Measurements from ENCODE around the gene STXBP6. TPM values are rescaled to one million over a fixed set of nuclear protein-coding genes. Genes with fewer than 3 reads are reported as not detected.

The STXBP6 gene
- total RNA-seq, 1 donor from 2014 or later, result 27.4 TPM

- Histone ChIP-seq H3K27me3 (peaks cover 34% of the 10 kb centered on the region), H3K36me3 (no peaks in the 10 kb centered on the region), H3K4me3 (peak overlapping the region; percentile 62), H3K27ac (peak overlapping the region; percentile 71), H3K9me3 (no peaks in the 10 kb centered on the region), H3K4me1 (peaks cover 13% of the 10 kb centered on the region)
- no peak for TF ChIP-seq CTCF (IDR thresholded peaks at IDR 0.05)
- intact Hi-C loops (cut with DNase I), result no loop called here
- DNase-seq (no peak), ATAC-seq (no peak)
These were observed 563 bp upstream of the STXBP6 start for GRCh38 chr14:25050269-25051150.

GRCh38 chr14:25049093-25049567, 817 bp downstream of the STXBP6 start:
- no peak for ATAC-seq
- no peak for TF ChIP-seq CTCF (IDR thresholded peaks at IDR 0.05)
- H3K36me3 ChIP-seq, result no peaks in the 10 kb centered on the region
- peak overlapping the region; percentile 62 for H3K4me3 ChIP-seq
- intact Hi-C loops (cut with DNase I), result no loop called here
- DNase-seq, result no peak
- H3K27me3 ChIP-seq, result peaks cover 34% of the 10 kb centered on the region
- H3K4me1 ChIP-seq, result peaks cover 13% of the 10 kb centered on the region
- peak overlapping the region; percentile 71 for H3K27ac ChIP-seq
- no peaks in the 10 kb centered on the region for H3K9me3 ChIP-seq

GRCh38 chr14:25048170-25049016, 1.6 kb downstream of the STXBP6 start:
- no peaks in the 10 kb centered on the region for H3K9me3 ChIP-seq
- ATAC-seq (peak; percentile 4), DNase-seq (no peak)
- H3K27ac ChIP-seq, result peak overlapping the region; percentile 71
- peaks cover 13% of the 10 kb centered on the region for H3K4me1 ChIP-seq
- no peak for TF ChIP-seq CTCF (IDR thresholded peaks at IDR 0.05)
- intact Hi-C loops (cut with DNase I), result no loop called here
- peak overlapping the region; percentile 62 for H3K4me3 ChIP-seq
- H3K27me3 ChIP-seq, result peaks cover 34% of the 10 kb centered on the region
- no peaks in the 10 kb centered on the region for H3K36me3 ChIP-seq

DNA sequence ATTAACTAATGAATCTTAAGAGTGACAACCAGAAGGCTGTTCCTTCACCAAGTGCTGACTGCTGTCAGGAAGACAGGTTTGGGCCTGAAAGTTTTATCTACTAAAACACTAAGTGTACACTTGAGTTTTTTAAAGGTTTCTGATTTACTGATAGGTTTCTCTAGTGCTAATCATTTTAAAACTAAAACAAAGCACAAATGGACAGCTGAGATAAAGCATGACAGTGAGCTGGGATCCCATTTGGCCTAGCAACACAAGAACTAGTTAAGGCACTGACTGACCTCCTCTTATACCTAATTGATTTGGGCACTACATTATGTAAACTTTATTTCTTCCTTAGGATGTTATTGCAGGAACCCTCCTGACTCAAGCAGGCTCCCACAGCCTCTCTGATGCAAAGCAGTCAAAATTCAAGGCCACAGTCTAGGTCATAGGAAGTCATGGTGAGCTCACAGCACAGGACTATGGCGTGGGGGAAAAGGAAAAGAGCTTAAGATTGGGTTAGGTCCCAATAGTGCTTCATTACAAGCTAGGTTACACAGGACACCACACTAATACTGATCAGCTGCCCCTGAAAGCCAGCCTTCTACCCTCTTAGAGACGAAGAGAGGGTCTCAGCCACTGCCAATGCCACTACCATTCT, 3.5 kb downstream of the STXBP6 start:
- peaks cover 21% of the 10 kb centered on the region for H3K27me3 ChIP-seq
- intact Hi-C loops (cut with DNase I), result no loop called here
- no peak overlapping the region for H3K27ac ChIP-seq
- H3K36me3 ChIP-seq, result no peaks in the 10 kb centered on the region
- TF ChIP-seq CTCF (IDR thresholded peaks at IDR 0.05), result no peak
- ATAC-seq (no peak), DNase-seq (no peak)
- no peak overlapping the region for H3K4me3 ChIP-seq
- no peaks in the 10 kb centered on the region for H3K9me3 ChIP-seq
- peaks cover 13% of the 10 kb centered on the region for H3K4me1 ChIP-seq

- DNase-seq (no peak), ATAC-seq (no peak)
- no peaks in the 10 kb centered on the region for H3K27me3 ChIP-seq
- H3K36me3 ChIP-seq, result no peaks in the 10 kb centered on the region
- H3K27ac ChIP-seq, result no peak overlapping the region
- peaks cover 2% of the 10 kb centered on the region for H3K4me1 ChIP-seq
- no peak for TF ChIP-seq CTCF (IDR thresholded peaks at IDR 0.05)
- no peak overlapping the region for H3K4me3 ChIP-seq
- intact Hi-C loops (cut with DNase I), result no loop called here
- no peaks in the 10 kb centered on the region for H3K9me3 ChIP-seq
These were observed 5.7 kb downstream of the STXBP6 start for GRCh38 chr14:25044106-25044698.
